Measurements from ENCODE around the gene FAM120B.

The FAM120B gene

GRCh38 chr6:170445487-170445886 is 138.9 kb downstream of the FAM120B start:
- DNase-seq (ENCODE audit: low read depth), result peak; percentile 74

- DNase-seq (ENCODE audit: low read depth), result no peak
These were observed 139.4 kb downstream of the FAM120B start for GRCh38 chr6:170445971-170446370.

GRCh38 chr6:170446841-170447560 is 140.4 kb downstream of the FAM120B start:
- no peak for DNase-seq (ENCODE audit: low read depth)

DNA sequence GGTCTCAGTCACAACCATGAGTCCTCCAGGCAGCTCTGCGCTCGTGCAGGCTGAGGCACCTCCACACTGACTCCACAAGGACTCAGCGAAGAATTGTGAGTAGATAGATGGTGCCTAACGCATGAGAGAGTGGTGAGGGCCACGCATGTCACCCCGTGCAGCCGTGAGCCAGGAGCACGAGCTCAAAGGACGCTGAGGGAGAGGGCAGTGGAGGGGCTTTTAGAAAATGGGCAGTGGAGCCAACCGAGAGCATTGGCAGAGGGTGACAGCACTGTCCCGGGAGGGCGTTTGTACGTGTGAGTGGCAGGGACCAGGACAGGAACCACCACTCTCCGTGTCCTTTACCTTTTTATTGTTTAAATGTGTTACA is 141.0 kb downstream of the FAM120B start:
- DNase-seq (ENCODE audit: low read depth), result no peak

GRCh38 chr6:170448317-170448716 is 141.8 kb downstream of the FAM120B start:
- DNase-seq (ENCODE audit: low read depth), result no peak

GRCh38 chr6:170448751-170449630 is 142.4 kb downstream of the FAM120B start:
- DNase-seq (ENCODE audit: low read depth), result peak; percentile 11

DNA sequence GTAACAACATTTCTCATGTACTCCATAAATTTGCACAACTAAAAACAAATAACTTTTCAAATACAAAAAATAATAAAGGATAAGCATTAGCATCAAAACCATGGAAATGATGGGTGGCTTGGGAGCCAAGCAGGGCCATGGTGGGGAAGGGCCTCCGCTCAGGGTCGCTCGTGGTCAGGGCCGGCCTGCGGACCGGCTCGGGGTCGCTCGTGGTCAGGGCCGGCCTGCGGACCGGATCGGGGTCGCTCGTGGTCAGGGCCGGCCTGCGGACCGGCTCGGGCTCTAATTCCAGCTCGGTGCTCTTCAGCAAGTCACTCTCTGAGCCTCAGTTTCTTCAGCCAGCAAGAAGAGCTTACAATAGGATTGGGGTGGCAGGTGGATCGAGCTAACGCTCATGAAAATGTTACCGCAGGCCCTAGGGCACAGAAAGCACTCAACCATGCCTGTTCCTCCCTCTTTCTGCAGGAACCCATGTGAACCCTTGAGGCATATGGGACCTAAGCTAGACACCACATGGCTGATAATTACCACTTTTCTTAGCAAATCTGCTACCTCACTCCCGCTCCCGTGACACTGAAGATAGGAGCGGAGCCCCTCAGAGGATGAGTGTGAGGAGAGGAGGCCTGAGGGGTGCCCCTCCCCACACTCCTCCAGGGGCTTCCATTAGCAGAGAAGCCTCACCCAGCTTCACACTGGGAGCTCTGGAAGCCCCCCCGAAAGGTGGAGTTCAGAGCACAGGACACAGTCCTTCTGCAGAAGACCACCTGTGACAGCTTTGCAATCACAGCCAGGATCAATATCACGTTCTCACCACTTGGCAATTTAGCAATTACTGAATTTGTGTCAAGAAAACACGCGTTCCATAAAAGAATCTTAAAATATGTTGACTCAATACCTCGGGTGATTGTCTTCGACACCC is 143.5 kb downstream of the FAM120B start:
- no peak for DNase-seq (ENCODE audit: low read depth)

DNA sequence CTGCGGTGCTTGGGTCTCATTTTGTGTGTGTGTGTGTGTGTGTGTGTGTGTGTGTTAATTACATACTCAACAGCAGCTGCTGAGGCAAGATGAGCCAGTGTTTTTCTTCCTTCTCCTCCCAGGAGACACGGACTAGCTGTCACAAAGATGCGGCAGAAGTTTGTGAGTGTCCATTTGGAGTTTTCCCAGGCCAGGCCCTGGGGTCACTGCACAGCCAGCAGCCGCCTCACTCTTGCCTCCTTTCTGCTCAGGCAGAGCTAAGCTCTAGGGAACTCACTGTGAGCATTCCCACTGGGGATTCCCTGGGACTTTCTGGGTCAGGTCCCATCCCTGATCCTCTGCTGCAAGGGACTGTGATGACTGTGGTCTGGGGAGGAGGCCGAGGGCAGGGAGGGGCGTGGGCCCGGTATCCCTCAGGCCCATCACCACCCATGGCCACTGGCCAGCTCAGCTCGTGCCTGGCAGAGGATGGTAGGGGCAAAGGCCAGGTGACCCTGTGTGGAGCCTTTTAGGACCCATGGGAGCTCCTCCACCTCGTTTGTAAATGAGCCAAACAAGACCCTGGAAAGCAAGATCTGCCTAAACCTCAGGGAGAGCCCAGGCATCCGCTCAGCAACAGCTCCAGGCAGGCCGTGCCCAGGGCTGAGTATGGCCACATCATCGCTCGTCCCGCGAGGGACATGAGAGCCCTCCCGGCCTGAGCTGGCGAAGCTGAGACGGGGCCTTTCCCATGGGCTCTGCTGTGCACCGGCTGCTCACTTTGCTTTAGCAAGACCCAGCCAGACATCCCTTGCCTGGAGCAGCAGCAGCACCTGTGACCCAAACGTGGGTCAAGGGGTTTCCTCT is 144.6 kb downstream of the FAM120B start:
- no peak for DNase-seq (ENCODE audit: low read depth)

DNA sequence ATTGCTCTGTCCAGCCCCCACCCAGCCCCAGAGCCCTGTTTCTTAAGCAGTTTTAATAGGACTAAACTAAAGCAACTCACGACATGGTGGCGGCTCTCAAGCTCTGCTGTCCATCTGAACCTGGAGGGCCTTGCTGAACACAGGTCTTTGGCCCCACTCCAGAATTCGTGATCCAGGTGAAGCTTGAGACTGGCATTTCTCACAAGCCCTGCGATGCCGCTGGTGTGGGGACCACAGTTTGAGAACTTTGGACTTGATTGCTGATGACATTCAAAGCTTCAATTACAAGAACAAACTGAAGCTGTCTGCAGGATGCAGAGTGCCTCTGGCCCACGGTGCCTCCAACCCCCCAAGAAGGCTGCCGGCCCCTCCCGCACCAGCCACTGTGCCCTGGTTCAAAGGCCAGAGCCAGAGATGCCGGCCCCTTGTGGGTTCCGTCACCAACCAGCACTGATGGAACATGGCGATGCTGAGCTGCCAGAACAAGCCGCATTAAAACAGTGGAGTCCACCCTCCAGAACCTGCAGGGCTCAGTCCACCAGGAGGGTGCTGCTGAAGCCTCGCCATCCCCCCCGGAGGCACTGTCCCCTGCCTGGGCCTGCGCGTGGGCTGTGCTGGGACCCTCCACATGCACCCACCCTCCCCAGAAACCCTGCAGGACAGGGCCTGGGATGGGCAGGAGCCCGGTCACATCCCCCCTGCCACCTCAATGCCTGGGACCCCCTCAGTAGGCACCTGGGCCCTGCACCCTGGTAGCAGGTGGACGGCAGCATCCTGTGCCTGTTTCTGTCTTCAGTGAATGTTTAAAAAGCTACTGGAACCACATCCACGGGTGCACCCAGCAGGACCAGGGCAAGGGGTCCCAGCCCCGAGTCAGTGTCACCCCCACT is 145.4 kb downstream of the FAM120B start:
- DNase-seq (ENCODE audit: low read depth), result no peak

- no peak for DNase-seq (ENCODE audit: low read depth)
These were observed 146.4 kb downstream of the FAM120B start for GRCh38 chr6:170452767-170453545.

- no peak for DNase-seq (ENCODE audit: low read depth)
These were observed 147.3 kb downstream of the FAM120B start for GRCh38 chr6:170453586-170454511.

GRCh38 chr6:170454512-170455285 is 148.1 kb downstream of the FAM120B start:
- no peak for DNase-seq (ENCODE audit: low read depth)

GRCh38 chr6:170455335-170455979 is 148.9 kb downstream of the FAM120B start:
- no peak for DNase-seq (ENCODE audit: low read depth)

DNA sequence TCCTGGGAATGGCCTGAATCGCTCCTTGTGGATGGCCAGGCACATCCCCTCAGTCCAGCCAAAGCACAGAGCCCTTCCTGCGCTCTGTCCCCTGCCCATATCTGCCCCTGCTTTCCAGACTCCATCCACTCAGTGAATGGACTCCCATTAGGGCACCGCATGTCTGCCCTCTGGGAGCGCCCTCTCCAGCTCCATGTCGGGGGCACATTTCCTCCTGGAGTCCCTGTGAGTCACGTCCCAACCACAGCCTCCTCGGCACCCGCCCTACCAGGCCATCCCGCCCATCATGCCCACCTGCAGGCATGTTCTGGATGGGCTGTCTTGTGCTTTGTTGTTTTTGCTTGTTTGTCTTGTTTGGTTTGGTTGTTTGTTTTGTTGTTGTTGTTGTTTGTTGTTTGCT is 149.8 kb downstream of the FAM120B start:
- DNase-seq (ENCODE audit: low read depth), result no peak

All from amniotic epithelial cell (primary cell).